NCI-H2107 treated with DMSO at 0.1 percent for 48 hours (cell line): ENCODE results near the gene PARD3.
"Not testable (repeated sequence)": the region's sequence is repeated elsewhere in the genome, so short reads cannot be mapped to it uniquely, and the experiment has no call there.

Experiments used
- DNase-seq: peaks from one replicate; lab custom pipeline; 2025; ENCODE audit not compliant: unreplicated experiment; lab: John Stamatoyannopoulos, UW

The PARD3 gene

DNA sequence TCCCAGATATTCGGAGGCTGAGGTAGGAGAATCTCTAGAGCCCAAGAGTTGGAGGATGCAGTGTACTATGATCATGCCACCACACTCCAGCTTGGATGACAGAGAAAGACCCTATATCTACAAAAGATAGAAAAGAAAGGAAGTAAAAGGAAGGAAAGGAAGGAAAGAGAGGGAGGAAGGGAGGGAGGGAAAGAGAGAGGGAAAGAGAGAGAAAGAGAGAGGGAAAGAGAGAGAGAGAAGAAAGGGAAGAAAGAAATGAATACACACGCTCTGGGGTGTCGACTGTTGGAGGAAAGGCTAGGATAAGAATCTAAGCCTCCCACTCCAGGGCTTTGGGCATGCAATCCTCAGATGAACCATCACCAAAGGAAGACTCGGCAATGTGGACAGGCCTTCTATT lies 69.9 kb downstream of the PARD3 start:
- DNase-seq: no peak

DNA sequence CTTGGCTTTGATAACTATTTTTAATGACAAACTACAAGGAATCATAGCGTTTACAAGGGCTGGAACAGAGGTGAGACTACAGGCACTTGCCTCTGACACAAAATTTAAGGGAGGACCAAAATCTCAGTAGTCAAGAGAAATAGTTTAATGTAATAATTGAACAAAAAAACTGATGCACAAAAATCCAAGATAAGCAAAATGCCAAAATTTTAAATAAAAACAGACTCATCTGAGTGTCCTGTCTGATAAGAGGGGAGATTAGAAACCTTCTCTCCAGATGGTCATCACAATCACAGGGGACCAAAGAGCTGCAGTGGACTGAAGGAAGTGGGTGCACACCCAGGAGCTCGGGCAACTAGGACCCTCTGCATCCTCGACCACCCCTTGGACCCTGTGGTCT lies 70.5 kb downstream of the PARD3 start:
- no peak for DNase-seq

DNA sequence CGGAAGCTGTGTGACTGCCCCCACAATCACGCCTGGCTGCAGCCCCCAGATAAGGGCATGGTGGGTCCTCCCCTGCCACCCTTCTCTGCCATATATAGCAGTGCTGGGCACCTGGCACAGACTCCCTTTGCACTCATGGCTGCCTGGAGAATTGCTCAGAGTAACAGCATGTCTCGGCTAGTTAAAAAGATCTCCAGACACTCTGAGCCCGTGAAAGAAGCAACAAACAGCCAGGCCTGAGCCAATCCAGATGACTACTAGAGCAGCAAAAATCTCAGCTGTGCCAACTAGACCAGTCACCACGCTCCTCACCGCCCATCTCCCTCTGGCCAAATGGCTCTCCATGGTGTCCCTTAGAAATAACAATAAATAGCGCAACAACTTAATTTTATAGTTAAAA lies 71.3 kb downstream of the PARD3 start:
- no peak for DNase-seq

DNA sequence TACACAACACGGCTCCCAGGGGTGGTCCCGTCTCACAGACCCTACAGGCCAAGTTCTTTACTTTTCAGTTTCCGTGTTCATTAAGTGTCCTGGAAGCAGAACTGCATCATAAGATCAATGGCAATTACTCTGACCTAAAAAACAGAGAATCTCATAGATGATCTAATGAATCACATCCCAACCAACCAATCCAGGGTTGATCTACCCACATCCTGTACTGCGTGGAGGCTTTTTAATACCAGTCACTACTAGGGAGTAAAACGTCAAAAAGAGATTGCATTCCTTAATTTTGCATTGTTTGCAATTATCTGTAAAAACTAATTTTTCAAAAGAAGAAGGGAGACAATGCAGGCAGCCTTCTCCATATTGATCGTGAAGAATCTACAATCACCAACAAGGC lies 72.6 kb downstream of the PARD3 start:
- no peak for DNase-seq

DNA sequence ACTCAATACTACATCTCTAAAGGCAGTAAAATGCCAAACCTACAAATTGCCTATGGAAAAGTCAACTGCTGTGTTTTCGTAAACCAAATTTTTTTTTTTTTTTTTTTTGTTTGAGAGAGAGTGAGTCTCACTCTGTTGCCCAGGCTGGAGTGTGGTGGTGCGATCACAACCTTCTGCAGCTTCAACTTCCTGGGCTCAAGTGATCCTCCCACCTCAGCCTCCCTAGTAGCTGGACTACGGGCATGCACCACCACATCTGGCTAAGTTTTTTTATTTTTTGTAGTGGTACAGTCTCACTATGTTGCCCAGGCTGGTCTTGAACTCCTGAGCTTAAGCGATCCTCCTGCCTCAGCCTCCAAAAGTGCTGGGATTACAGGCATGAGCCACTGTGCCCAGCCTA lies 74.0 kb downstream of the PARD3 start:
- DNase-seq: not testable (repeated sequence)

DNA sequence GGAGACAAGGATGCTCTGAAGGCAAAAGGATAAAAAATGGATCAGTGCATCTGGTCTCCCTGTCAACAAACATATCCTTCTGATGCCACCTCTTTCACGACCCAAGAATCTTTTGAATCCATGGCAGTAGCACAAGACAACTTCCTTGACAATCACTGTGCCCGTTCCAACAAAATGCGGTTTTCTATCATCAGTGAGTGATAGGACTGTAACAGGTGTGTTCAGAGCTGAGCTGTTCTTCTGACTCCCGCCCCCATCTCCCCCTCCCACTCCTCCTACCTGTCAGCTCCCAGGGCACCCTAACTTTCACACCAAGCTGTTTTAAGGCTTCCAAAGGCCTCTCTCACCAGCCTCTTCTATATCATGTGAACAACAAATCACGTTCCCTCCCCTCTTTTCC lies 74.8 kb downstream of the PARD3 start:
- DNase-seq: peak; percentile 53

DNA sequence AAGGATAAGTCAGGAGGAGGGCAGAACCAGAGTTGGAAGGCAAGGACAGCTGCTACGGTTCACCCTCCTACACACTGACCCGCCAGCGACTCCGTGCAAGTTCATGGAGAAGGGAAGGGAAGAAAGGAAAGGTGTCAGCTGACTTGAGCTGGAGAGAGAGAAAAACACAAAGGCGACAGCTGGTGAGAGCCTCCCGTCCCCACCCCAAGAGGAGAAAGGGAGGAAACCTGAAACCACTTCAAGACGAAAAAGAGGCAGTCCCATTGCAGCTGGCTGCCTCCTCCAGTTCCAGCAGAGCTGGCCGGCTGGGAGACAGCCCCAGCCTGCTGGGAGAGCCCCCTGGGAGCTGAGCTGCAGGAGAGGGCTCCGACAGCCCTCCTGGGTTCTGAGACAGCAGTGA lies 75.2 kb downstream of the PARD3 start:
- peak; percentile 92 for DNase-seq

DNA sequence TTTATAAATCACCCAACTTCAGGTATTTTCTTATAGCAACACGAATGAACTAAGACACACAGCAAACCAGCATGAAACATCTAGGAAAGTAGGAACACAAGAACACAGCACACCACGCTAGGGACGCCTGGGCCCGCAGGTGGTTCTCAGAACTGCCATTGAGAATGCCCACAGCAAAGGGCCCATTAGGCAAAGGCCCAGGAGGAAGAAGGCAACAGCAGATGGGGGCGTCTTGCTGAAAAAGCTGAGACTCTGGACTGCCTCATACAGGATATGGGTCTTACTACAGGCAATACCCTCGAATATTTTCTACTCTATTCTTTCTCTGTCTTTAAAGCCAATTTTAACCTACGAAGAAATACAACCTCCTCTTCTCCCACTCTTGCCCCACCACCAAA lies 77.3 kb downstream of the PARD3 start:
- no peak for DNase-seq

DNA sequence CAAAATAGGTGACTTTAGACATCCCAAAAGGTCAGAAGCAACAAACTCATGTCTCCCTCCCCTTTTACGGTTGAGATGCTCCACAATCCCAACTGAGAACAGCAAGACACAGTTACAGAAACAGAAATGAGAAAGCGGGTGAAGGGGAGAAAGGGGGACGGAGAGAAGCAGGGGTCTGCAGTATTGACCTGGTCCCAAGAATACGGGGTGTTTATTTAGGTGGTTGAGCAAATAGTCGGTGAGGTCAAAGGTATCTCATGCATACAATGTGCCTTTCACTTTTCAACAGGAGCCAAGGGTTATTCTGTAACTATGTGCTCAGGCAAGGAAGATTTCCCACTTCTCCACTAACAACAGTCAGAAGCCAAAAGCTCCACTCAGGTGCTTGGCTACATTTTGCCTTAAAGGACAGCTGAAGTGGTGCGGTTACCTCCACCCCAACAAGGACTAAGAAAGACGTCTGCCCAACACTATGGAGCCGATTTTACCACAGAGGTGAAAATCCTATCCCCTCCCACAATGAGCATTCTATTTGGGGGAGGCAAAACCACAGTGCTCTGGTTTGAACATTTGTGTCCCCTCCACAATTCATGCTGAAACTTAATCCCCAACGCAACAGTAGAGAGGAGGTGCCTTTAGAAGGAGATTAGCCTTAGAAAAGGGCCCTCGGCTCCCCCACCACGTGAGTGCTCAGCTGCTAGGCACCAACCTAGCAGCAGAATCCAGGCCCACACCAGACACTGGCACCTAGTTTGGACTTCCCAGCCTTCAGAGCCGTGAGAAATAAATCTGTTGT lies 77.9 kb downstream of the PARD3 start:
- peak; percentile 85 for DNase-seq

DNA sequence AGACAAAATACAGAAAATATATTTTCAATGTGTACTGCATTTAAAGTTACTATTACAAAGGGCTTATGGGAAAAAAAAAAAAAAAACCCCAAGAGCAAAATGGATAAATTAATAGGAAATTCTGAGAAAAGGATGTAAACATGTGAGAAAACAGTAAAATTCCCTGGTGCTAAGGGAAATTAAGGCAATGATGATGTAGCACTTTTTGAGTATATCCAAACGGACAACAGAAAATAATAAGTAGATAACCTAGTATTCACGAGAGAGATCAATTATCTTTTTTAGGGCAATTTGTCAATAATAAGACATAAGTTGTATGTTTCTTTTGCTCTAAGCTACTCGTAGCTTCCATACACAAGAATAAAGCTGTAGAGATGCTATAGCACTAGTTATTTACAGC lies 80.2 kb downstream of the PARD3 start:
- no peak for DNase-seq

DNA sequence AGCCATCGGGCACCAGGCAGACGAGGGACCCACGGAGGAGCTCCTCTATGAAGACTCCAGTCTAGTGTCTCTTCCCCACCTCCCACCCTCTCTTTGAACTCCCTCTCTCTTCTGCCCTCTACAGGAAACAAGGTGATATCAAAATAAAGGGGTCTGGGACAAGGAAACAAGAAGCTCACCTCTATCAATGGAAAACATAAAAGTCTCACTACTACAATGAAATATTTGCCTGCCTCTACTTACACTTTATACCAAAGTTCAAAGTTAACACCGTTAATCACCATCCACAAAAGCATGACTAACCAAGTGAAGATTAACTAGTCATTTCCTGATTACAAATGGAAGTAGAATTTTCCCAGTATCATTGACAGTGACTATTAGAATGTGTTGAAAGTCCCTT lies 82.2 kb downstream of the PARD3 start:
- no peak for DNase-seq

DNA sequence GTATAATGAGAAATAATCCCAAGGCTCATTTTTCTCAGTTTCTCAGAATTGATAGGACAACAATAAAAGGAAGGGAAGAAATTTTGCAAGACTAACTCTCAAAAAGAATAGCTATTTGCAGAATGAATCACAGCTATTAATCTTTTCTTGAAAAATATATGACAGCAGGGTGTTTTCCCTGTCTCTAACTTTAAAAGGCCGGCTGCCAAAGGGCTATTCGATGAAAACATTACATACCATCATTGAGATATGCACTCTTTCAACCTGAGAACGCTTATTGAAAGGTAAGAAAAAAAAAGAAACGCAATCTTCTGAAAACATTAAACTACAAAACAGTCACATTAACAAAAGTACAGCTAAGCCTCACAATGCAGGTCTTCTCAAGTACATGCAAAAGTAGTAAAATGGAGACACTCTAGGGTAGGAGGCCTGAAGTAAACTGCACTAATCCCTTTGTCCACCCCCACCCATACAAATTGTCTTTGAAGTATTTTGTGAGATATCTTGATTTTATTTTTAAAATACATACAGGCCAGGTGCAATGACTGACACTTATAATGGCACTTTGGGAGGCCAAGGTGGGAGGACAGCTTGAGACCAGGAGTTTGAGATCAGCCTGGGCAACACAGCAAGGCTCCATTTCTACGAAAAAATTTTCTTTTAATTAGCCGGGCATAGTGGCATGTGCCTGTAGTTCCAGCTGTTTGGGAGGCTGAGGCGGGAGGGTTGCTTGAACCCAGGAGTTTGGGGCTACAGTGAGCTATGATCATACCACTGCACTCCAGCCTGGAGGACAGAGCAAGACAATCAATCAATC lies 83.0 kb downstream of the PARD3 start:
- DNase-seq: no peak

DNA sequence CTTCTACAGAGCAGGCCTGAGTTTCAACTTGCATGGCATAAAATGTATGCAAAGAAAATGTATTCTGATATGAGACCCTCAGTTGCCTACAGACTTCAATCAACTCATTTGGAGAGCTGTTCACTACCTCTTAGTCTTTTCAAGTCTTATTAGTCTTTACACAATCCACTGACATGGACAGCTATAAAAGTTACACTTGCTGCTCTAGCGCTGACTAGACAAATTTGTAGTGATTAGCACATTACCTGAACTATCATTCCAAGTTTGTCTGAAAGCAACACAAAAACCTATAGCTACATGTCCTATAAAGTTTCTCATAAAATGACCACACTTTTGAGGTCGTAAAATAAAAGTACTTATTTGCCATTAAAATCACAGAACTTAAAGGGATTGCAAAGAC lies 83.9 kb downstream of the PARD3 start:
- no peak for DNase-seq

DNA sequence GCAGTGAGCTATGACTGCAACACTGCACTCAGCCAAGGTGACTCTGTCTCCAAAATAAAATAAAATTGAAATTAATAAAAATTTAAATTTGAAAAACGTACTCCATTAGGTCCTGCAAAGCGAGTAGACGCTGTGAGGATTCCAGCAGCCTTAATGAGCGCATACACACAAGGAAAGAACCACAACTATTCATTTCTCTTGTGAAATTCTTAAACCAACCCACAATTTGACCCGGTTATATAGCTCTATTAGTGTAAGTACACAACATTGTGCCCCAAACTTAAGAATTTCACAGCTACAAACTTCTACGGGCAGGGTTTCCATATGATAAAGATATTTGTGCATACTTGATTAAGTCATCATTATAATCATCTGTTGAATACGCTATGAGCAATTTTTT lies 84.4 kb downstream of the PARD3 start:
- DNase-seq: no peak

DNA sequence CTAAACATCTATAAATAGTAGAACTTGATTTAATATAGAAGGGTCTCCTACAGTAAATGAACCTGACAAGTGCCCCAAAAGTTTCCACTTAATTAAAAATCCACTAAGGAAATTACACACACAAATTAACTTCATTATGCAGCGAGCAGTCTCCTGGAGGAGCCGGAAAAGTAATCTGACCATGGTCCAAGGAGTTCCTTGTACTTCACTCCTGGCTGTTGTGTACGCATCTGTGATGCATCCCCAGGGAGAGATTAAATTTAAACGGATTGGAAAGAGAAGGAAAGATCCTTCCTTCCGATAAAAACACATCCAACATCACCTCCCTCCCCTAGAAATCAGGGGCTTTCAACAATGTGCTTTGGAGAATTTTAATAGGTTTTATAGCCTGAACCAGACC lies 85.5 kb downstream of the PARD3 start:
- DNase-seq: no peak

DNA sequence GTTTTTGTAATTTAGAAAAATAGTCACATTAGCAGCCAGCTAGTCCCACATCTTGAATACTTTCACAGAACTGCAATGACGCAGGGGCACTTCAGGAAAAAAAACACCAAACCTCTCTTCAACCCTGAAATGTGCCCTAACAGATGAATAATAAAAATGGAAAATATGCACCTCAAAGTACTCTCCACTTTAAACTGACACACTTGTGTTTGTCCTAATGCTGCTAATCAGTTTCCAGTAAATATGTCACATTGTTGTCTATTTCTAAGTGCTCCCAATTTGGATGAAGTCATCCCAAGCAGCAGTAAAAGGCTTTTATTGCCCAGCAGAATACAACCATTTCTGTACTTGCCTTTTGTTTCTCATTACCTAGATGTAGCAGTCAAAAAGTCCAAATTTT lies 86.7 kb downstream of the PARD3 start:
- DNase-seq: no peak

DNA sequence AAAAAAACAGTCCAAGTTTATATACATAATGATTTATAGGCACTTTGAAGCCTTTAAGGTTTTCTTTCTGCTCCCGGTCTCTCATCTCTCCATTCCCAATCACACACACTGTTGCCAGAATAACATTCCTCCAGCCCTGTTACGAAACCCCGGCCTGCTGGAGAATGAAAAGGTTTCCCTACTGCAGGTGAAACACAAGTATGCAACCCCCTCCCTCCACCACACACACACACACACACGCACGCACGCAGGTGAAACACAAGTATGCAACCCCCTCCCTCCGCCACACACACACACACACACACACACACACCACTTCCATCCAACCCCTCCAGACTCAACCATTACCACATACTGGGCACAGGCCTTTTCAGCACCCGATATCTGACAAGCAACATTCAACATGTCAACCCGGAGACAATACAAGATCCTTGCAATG lies 87.5 kb downstream of the PARD3 start:
- peak; percentile 22 for DNase-seq

DNA sequence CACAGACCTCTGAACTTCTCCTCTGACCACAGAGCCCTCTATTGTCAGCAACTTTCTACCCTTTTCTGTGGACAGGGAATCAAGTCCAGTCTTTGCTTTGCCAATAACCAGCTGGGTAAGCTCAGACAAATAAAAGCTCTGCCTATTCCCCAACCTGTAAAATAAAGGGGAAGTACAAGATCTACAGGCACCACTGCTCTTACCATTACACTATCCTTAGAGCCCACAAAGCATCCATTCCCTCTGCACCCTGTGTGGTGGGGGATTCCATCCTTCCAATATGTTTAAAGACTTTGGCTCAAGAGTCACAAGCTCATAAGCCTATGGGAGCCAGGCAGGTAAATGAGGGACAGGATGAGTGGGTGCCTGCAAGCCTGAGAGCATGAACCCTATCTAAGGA lies 88.2 kb downstream of the PARD3 start:
- no peak for DNase-seq

DNA sequence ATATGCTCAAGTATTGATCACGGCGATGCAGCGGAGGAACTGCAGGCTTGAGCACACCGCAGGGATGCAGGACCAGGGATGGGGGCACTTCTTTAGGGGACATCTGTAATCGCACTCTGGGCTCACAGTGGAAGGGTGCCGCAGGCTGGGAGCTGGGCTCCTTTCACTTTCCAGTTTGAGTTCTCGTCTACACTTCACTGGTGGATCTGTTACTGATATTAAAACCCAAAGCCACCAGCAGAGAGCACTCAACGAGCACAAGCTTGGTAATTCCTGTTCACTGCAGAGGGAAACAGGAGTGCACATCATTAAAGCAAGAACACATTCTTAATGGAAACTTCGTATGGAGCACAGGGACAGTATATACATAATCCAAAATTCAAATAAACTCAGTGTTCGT lies 91.3 kb downstream of the PARD3 start:
- DNase-seq: peak; percentile 37

DNA sequence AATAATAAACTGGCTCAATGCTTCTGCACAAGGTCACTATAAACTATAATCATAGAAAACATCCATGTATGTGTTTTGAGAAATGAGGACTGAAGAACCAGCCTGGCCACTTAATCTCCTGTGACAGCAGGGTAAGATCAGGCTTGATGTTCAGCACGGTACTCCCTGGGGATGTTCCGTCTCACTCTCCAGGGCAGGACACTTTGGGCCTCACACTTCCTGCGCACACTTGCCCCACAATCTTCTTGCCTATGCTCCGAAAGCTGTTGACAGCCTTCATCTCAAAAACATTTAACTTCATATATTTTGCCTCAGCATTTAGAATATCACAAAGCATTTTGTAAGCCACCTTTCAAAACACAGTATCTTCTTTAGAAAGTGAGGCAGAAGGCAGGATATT lies 92.7 kb downstream of the PARD3 start:
- no peak for DNase-seq

DNA sequence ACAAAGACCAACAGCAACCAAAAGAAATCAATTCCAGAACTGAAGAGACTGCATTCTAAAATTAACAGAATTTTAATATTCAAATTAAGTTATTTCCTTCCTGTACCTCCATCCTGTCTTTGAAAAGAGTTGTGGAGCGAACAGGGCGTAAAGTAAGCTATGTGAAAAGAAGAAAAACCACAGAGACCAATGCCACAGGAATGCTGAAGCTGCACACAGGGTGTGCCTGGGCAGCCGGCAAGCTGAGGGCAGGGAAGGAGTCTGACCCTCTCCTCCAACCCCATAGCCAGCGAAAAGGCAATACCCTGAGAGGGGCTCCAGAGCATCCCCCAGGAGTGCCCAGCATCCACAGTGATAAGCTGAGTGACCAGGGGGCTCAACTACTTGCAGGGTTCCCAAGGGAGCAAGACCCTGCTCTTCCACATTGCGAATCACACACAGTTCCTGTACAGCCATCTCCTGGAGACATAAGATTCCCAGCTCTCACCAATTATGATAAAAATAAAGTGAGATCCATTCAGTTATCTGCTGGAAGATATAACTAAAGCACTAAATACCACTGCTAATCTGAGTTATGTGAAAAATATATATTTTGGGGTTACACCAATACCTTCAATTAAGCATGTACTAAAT lies 93.8 kb downstream of the PARD3 start:
- DNase-seq: no peak

DNA sequence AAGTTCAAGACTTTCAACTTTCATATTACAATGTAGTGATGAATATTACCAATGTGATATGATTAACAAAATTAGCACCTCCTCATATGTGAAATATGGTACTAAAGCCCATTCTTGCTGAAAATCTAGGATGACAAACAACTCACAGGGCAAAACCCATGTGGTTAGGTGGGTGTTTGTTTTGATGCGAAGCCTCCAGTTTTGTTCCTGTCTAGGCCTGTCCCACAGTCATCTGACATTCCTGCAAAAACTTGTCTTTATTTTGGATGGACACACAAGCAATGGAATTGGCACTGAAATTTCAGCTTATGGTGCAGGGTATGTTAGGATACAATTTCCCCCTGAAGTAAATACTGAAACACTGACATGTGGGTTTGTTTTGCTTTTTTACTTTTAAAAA lies 95.3 kb downstream of the PARD3 start:
- no peak for DNase-seq
